Memory B cell (primary cell): ENCODE results near the gene ABCC1.
A peak's percentile ranks its signal among the peaks of the same experiment; 100 is the strongest.
"Not testable (repeated sequence)": the region's sequence is repeated elsewhere in the genome, so short reads cannot be mapped to it uniquely, and the experiment has no call there.

Experiments
- ATAC-seq: fragments of 150-1000 bp; cut with Tn5 transposase; 2 replicates; pipeline ENCODE4 v1.10.0; 2021; ENCODE audit warnings: low read depth, mild to moderate bottlenecking, moderate library complexity
- DNase-seq, 2 donors: peaks; one replicate each; pipeline ENCODE4 v3.0.0; 2022; ENCODE audit warnings: low spot score in 2 of 2
- H3K27ac Mint-ChIP-seq: one replicate; pipeline ENCODE4 v1.8.0; 2022; ENCODE audit warnings: mild to moderate bottlenecking, moderate library complexity, mixed read lengths
- H3K27me3 Mint-ChIP-seq: one replicate; pipeline ENCODE4 v1.8.0; 2022; ENCODE audit warnings: mixed read lengths
- H3K36me3 Mint-ChIP-seq: one replicate; pipeline ENCODE4 v1.8.0; 2022; ENCODE audit warnings: mild to moderate bottlenecking, mixed read lengths
- H3K4me1 Mint-ChIP-seq: one replicate; pipeline ENCODE4 v1.8.0; 2022; ENCODE audit warnings: mixed read lengths
- H3K4me3 Mint-ChIP-seq: one replicate; pipeline ENCODE4 v1.8.0; 2022; ENCODE audit warnings: mild to moderate bottlenecking, moderate library complexity, mixed read lengths
- H3K9me3 Mint-ChIP-seq: one replicate; pipeline ENCODE4 v1.8.0; 2022; ENCODE audit warnings: mixed read lengths

The ABCC1 gene

GRCh38 chr16:16138034-16138635 lies 188.7 kb downstream of the ABCC1 start:
- DNase-seq (no peak), ATAC-seq (no peak)
- peaks cover 50% of the 10 kb centered on the region for H3K36me3 Mint-ChIP-seq
- peaks cover 11% of the 10 kb centered on the region for H3K4me1 Mint-ChIP-seq
- no peaks in the 10 kb centered on the region for H3K27me3 Mint-ChIP-seq
- H3K27ac Mint-ChIP-seq: no peak overlapping the region
- no peaks in the 10 kb centered on the region for H3K9me3 Mint-ChIP-seq
- no peak overlapping the region for H3K4me3 Mint-ChIP-seq

GRCh38 chr16:16139061-16139460 lies 189.6 kb downstream of the ABCC1 start:
- DNase-seq (no peak), ATAC-seq (no peak)
- H3K9me3 Mint-ChIP-seq: no peaks in the 10 kb centered on the region
- peaks cover 12% of the 10 kb centered on the region for H3K4me1 Mint-ChIP-seq
- no peak overlapping the region for H3K4me3 Mint-ChIP-seq
- no peak overlapping the region for H3K27ac Mint-ChIP-seq
- H3K27me3 Mint-ChIP-seq: no peaks in the 10 kb centered on the region
- H3K36me3 Mint-ChIP-seq: peaks cover 41% of the 10 kb centered on the region

DNA sequence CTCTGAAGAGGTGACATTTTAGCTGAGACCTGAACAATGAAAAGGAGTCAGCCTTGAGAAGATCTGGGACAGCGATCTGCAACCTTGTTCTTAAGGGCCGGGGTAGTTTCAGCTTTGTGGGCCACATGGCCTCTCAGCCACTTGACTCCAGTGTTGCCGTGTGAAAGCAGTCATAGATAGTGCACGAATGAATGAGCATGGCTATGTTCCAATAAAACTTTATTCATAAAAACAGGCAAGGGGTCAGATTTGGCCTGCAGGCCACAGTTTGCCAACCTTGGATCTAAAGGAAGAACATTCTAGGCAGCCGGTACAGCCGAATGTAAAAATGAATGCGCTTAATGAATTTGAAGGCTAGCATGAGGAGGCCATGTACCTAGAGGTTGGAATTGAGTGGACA lies 190.4 kb downstream of the ABCC1 start:
- H3K27ac Mint-ChIP-seq: no peak overlapping the region
- H3K36me3 Mint-ChIP-seq: peaks cover 43% of the 10 kb centered on the region
- H3K4me1 Mint-ChIP-seq: peaks cover 12% of the 10 kb centered on the region

GRCh38 chr16:16140537-16140936 lies 191.1 kb downstream of the ABCC1 start:
- Mint-ChIP-seq H3K27me3 (no peaks in the 10 kb centered on the region), H3K4me3 (no peak overlapping the region), H3K9me3 (no peaks in the 10 kb centered on the region), H3K4me1 (peaks cover 12% of the 10 kb centered on the region), H3K36me3 (peaks cover 42% of the 10 kb centered on the region), H3K27ac (no peak overlapping the region)
- ATAC-seq (no peak), DNase-seq (no peak)

More for the DNA sequence above, 190.4 kb downstream of the ABCC1 start:
- DNase-seq: no peak
- H3K9me3 Mint-ChIP-seq: no peaks in the 10 kb centered on the region
- H3K27me3 Mint-ChIP-seq: no peaks in the 10 kb centered on the region
- no peak for ATAC-seq
- no peak overlapping the region for H3K4me3 Mint-ChIP-seq

DNA sequence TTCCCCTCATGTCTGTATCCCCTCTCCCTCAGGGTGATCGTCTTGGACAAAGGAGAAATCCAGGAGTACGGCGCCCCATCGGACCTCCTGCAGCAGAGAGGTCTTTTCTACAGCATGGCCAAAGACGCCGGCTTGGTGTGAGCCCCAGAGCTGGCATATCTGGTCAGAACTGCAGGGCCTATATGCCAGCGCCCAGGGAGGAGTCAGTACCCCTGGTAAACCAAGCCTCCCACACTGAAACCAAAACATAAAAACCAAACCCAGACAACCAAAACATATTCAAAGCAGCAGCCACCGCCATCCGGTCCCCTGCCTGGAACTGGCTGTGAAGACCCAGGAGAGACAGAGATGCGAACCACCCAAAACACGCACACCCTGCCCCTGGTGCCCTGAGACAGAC lies 191.7 kb downstream of the ABCC1 start:
- Mint-ChIP-seq H3K4me1 (peaks cover 12% of the 10 kb centered on the region), H3K9me3 (no peaks in the 10 kb centered on the region), H3K4me3 (no peak overlapping the region), H3K27me3 (no peaks in the 10 kb centered on the region), H3K36me3 (peaks cover 38% of the 10 kb centered on the region), H3K27ac (peak overlapping the region; percentile 22)
- DNase-seq (no peak), ATAC-seq (peak; percentile 43)

- Mint-ChIP-seq H3K4me1 (peaks cover 12% of the 10 kb centered on the region), H3K4me3 (no peak overlapping the region), H3K27ac (no peak overlapping the region), H3K9me3 (no peaks in the 10 kb centered on the region), H3K27me3 (no peaks in the 10 kb centered on the region), H3K36me3 (peaks cover 31% of the 10 kb centered on the region)
- DNase-seq (no peak), ATAC-seq (no peak)
Measured at GRCh38 chr16:16141784-16142396, 192.5 kb downstream of the ABCC1 start.

DNA sequence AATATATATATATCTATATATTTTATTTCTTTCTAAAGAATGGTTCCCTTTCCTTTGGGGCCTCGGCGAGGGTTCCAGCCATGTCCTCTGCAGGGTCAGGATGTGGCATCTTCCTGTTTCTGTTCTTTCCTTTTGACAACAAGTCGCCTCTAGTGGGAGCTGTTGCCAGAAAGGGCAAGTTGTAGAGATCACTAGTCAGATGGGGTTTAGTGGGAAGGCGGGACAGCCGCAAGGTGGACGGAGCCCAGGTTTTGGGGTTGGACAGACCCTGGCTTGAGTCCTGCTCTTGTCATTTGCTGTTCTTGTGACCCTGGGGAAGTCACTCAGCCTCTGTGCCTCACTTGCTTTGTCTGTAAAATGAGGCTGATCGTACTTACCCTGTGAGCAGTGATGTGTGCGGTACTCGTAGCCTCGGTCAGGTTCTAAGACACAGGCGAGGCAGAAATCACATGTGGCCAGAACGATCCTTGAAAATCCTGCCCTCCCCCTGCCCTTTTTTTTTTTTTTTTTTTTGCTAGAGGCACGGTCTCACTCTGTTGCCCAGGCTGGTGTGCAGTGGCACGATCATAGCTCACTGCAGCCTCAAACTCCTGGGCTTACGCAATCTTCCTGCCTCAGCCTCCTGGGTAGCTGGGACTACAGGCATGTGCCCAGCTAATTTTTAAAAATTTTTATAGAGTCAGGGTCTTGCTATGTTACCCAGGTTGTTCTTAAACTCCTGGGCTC lies 193.8 kb downstream of the ABCC1 start:
- peak overlapping the region; percentile 41 for H3K27ac Mint-ChIP-seq
- no peaks in the 10 kb centered on the region for H3K9me3 Mint-ChIP-seq
- H3K27me3 Mint-ChIP-seq: no peaks in the 10 kb centered on the region
- peaks cover 27% of the 10 kb centered on the region for H3K36me3 Mint-ChIP-seq
- peak; percentile 66 for ATAC-seq
- no peak overlapping the region for H3K4me3 Mint-ChIP-seq
- DNase-seq: no peak
- peaks cover 12% of the 10 kb centered on the region for H3K4me1 Mint-ChIP-seq

DNA sequence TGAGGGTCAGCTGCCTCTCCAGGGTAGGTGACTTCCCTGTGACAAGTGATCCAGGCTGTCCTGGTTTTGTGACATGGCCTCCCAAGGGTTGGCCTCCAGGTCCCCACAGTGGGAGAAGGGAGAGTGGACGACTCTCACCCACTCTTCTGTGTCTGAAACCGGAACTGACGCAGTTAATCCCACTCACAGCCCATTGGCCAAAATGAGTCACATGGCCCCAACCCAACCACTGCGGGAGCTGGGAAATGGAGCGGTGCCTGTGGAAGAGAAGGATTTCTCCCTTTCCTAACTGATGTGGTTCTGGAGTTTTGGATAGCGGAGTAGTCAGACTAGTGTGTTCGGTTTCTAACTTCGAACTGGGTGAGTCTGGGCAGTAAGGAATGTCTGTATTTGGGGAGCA lies 194.5 kb downstream of the ABCC1 start:
- Mint-ChIP-seq H3K27me3 (no peaks in the 10 kb centered on the region), H3K9me3 (no peaks in the 10 kb centered on the region), H3K4me1 (peaks cover 12% of the 10 kb centered on the region), H3K36me3 (peaks cover 24% of the 10 kb centered on the region), H3K4me3 (no peak overlapping the region), H3K27ac (no peak overlapping the region)
- ATAC-seq (no peak), DNase-seq (no peak)

DNA sequence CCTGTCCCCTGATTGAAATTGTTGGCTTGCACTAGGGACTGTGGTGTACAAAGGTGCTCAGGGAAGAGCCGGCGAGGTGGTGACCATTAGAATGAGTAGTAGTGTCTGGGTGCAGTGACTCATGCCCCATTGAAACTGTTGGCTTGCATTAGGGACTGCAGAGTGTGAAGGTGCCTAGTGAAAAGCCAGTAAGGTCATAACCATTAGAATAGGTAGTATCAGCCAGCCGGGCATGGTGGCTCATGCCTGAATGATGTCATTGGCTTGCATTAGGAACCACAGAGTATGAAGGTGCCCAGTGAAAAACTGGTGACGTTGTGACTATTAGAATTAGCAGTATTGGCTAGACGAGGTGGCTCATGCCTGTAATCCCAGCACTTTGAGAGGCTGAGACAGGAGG lies 195.0 kb downstream of the ABCC1 start:
- no peaks in the 10 kb centered on the region for H3K27me3 Mint-ChIP-seq
- no peaks in the 10 kb centered on the region for H3K9me3 Mint-ChIP-seq
- peaks cover 12% of the 10 kb centered on the region for H3K4me1 Mint-ChIP-seq
- peaks cover 22% of the 10 kb centered on the region for H3K36me3 Mint-ChIP-seq
- H3K27ac Mint-ChIP-seq: no peak overlapping the region
- DNase-seq: no peak
- ATAC-seq: no peak
- H3K4me3 Mint-ChIP-seq: no peak overlapping the region

DNA sequence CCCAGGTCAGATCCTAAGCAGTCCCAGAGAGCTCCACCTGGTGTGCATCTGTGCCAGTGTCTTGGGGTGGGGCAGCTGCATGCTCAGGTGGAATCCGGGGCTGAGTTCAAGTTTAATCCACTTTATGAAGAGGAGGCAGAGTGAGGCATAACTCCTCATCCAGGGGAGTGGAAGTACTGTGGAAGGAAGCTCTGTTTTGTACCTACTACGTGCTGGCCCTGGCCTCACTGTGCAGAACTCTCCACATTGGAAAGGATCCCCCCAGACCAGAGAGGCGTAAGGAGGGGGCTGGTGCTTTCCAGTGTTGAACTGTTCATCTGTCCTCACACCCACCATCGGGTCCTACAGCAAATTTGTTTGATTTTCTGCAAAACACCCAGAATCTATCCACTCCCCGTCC lies 195.9 kb downstream of the ABCC1 start:
- Mint-ChIP-seq H3K4me3 (no peak overlapping the region), H3K9me3 (no peaks in the 10 kb centered on the region), H3K4me1 (peaks cover 12% of the 10 kb centered on the region), H3K36me3 (peaks cover 17% of the 10 kb centered on the region), H3K27me3 (no peaks in the 10 kb centered on the region), H3K27ac (no peak overlapping the region)
- DNase-seq (no peak), ATAC-seq (no peak)

DNA sequence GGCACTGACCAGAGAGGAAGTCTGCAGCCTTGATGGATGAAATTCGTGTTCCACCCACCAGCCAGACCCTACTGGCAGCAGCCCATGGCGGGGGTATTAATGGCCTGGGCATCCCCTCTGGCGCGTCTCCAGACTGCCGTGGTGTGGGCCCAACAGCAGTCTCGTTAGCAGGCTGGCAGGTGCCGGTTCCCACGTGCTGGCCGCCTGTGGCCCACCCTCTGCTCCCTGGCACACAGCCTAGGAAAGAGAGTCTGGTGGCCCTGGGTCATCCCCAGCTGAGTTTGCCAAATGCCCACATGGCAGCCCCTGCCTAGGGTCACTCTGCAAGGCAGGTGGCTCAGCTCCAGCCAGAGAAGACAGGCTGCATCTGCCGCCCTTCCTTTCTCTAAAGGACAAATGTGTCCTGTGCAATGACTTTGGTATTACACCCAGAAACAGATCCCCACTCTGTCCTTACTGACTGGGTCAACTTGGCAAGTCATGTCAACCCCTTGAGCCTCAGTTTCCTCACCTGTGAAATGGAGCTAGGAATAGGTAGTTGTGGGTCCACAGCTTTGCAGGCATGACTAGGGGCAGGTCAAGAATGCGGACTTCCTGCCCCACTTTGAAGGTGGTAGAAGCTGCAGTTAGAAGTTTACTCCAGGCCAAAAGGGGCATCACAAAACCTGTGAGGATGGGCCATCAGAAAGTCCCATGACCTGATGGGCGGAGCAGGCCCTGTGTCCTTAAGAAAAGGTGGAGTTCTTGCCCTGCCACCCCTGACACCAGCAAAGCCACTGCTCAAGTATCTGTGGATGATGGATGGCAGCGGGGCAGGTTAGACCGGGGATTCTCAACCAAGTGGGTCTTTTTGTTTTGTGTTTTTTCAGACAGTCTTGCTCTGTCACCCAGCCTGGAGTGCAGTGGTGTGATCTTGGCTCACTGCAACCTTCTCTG lies 197.2 kb downstream of the ABCC1 start:
- Mint-ChIP-seq H3K27ac (no peak overlapping the region), H3K4me3 (no peak overlapping the region), H3K4me1 (peaks cover 5% of the 10 kb centered on the region), H3K9me3 (no peaks in the 10 kb centered on the region), H3K36me3 (peaks cover 14% of the 10 kb centered on the region), H3K27me3 (no peaks in the 10 kb centered on the region)
- DNase-seq (no peak), ATAC-seq (no peak)

- peaks cover 14% of the 10 kb centered on the region for H3K36me3 Mint-ChIP-seq
- no peak for DNase-seq
- H3K4me3 Mint-ChIP-seq: no peak overlapping the region
- no peak for ATAC-seq
- H3K27ac Mint-ChIP-seq: no peak overlapping the region
- H3K4me1 Mint-ChIP-seq: peaks cover 5% of the 10 kb centered on the region
- H3K27me3 Mint-ChIP-seq: no peaks in the 10 kb centered on the region
- H3K9me3 Mint-ChIP-seq: no peaks in the 10 kb centered on the region
Measured at GRCh38 chr16:16147316-16147999, 198.0 kb downstream of the ABCC1 start.

DNA sequence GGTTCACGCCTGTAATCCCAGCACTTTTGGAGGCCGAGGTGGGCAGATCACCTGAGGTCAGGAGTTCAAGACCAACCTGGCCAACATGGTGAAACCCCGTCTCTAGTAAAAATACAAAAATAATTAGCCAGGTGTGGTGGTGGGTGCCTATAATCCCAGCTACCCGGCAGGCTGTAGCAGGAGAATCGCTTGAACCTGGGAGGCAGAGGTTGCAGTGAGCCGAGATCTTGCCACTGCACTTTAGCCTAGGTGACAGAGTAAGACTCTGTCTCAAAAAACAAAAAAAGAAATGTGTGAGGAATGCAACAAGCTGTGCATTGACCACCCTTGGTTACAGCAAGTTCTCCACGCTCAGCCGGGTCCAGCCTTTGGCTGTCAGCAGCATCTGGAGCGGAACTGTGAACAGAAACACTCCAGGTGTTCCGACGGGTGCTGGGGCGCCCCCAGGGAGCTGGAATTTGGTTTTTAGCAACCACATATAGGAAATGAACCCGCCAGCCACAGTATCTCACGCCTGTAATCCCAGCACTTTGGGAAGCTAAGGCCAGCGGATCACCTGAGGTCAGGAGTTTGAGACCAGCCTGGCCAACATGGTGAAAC lies 198.7 kb downstream of the ABCC1 start:
- not testable (repeated sequence) for H3K4me3 Mint-ChIP-seq, H3K4me1 Mint-ChIP-seq, ATAC-seq, H3K27me3 Mint-ChIP-seq, H3K9me3 Mint-ChIP-seq, DNase-seq, H3K27ac Mint-ChIP-seq
- peaks cover 12% of the 10 kb centered on the region for H3K36me3 Mint-ChIP-seq
